Naive thymus-derived CD8-positive, alpha-beta T cell (primary cell): Measurements from ENCODE around the gene CFAP410. TPM values are rescaled to one million over a fixed set of nuclear protein-coding genes. Genes with fewer than 3 reads are reported as not detected.

ENCODE experiments used
- ATAC-seq, 2 donors: fragments of 150-1000 bp; cut with Tn5 transposase in 1 of 2; sonication (Bioruptor Pico), chemical (Tn5 transposase) in 1 of 2; 1 replicate in 1 of 2; 2 replicates in 1 of 2; pipeline ENCODE4 v1.10.0; 2021; ENCODE audit warnings: mild to moderate bottlenecking in 2 of 2, moderate library complexity in 2 of 2
- POLR2A ChIA-PET: fragments of 350-600 bp; sonication (Branson Sonifier 250); formaldehyde crosslinking; loops from one replicate; lab custom pipeline; 2021; ENCODE audit warnings: antibody characterized with exemption; lab: Charles Lee
- DNase-seq, 10 donors: peaks; one replicate each; pipeline versions ENCODE4 v3.0.0 to v3.0.0-alpha.2; 2020 to 2022
- H3K27ac Mint-ChIP-seq, 10 donors: one replicate each; pipeline ENCODE4 v1.8.0; 2020 to 2022; ENCODE audit warnings: mild to moderate bottlenecking in 10 of 10, mixed read lengths in 10 of 10, moderate library complexity in 4 of 10, inconsistent platforms in 1 of 10
- H3K27me3 Mint-ChIP-seq, 5 donors: one replicate each; pipeline ENCODE4 v1.8.0; 2021 to 2022; ENCODE audit warnings: mixed read lengths in 5 of 5
- H3K36me3 Mint-ChIP-seq, 3 donors: one replicate each; pipeline ENCODE4 v1.8.0; 2020 to 2022; ENCODE audit warnings: mixed read lengths in 3 of 3, mild to moderate bottlenecking in 2 of 3, inconsistent platforms in 1 of 3
- H3K4me1 Mint-ChIP-seq, 4 donors: one replicate each; pipeline ENCODE4 v1.8.0; 2021 to 2022; ENCODE audit warnings: mixed read lengths in 4 of 4
- H3K4me3 Mint-ChIP-seq, 10 donors: one replicate each; pipeline ENCODE4 v1.8.0; 2020 to 2022; ENCODE audit warnings: mild to moderate bottlenecking in 10 of 10, mixed read lengths in 10 of 10, moderate library complexity in 6 of 10, inconsistent platforms in 1 of 10
- H3K9me3 Mint-ChIP-seq, 9 donors: one replicate each; pipeline ENCODE4 v1.8.0; 2020 to 2022; ENCODE audit warnings: mixed read lengths in 9 of 9, mild to moderate bottlenecking in 3 of 9, inconsistent platforms in 1 of 9, moderate library complexity in 1 of 9
- polyA plus RNA-seq, 3 donors: library from polyadenylated mRNA; unstranded; fragments of 300-500 nt; fragmentation: Illumina TruSeq; gene quantifications; one replicate each; pipeline ENCODE4 v1.2.3, GENCODE V29; 2021
- total RNA-seq, 8 experiments: library from RNA in 2 of 8; stranded (reverse) in 2 of 8; gene quantifications; one replicate each; pipeline ENCODE4 v1.2.3 and lab custom pipeline; 2021 to 2026

Gene CFAP410
- total and polyA plus RNA-seq, 5 experiments from 2014 or later, result 23.2 to 60.2 (median 40.6) TPM

DNA sequence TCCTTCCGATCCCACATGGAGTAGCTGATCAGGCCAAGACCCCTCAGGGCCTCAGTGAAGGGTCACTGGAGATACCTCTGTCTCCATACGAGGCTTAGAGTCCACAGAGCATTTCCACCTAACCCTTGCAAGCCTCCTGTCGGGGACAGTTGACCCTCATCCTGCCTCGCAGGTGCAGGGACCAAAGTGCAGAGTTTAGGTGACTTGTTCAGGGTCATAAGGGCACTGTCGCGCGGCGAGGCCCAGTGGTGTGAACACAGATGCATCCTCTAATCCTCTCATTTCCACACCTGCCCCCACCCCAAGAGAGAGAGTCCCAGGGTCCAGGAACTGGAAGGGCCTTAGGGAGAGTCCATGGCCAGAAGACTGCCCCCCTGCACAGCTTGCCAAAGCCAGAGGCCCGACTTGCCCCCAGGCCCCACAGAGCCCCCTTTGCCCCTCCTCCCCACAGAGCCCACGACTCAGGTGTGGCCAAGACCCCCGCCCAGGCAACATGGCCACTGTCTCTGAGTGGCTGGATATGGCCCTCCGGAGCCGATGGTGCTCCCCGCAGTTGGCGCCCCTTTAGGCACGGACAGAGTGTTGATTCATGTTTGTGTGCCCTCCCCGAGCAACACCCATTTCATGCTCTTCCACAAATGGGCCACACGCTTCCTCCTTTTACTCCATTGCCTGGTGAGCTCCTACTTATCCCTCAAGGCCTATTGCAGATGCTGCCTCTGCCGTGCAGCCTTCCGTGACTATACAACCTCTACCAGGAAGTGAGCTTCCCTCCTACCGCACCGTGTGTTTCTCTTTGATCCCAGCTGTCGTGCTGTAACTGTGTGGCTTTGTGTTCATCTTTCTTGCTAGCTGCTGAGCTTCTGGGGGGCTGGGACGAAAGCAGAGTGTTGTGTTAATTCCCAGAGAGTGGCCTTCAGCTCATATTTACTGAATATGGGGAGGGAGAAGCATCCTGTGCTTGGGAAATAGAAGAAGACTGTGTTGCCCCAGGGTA is 15.9 kb upstream of the CFAP410 start:
- Mint-ChIP-seq H3K4me1 (peaks cover 23 to 62% (median 51%) of the 10 kb centered on the region in 4 donors), H3K36me3 (no peaks in the 10 kb centered on the region), H3K9me3 (no peaks in the 10 kb centered on the region), H3K27ac (peak overlapping the region in 8 of 10 donors; percentile 3 to 81 (median 57)), H3K27me3 (peaks cover 0 to 15% (median 0%) of the 10 kb centered on the region in 5 donors), H3K4me3 (peak overlapping the region; percentile 47 to 88 (median 82))
- ATAC-seq, result peak in 1 of 2 donors; percentile 49
- DNase-seq, result peak in 4 of 10 donors; percentile 22 to 65 (median 32)
- POLR2A ChIA-PET, result interaction anchor here (0.6 to 3.5 kb wide), 2 partner anchors 15 to 1359 kb away, joined by 3 to 26 read pairs; partner anchors contain the start of gene CFAP410

DNA sequence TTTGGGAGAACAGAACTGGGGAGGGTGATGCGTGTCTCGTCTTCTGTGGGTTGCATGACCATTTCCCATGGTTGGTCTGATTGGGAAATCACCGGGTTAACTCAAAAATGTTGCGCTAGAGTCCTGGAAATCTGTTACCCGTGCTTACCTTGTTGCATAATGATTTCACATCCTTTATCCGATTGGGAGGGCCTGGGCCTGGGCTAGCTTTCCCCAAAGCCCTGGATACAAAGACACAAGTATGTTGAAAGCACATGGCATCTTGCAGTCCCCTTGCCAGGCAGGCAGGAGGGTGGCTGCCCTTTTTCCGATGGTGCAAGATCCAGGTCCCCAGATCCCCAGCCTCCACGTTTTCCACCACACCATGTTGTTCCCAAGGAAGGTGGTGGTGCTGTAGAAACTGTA is 14.8 kb upstream of the CFAP410 start:
- Mint-ChIP-seq H3K9me3 (no peaks in the 10 kb centered on the region), H3K36me3 (no peaks in the 10 kb centered on the region), H3K4me3 (peak overlapping the region; percentile 69 to 92 (median 83)), H3K4me1 (peaks cover 23 to 60% (median 49%) of the 10 kb centered on the region in 4 donors), H3K27me3 (peaks cover 0 to 15% (median 0%) of the 10 kb centered on the region in 5 donors), H3K27ac (peak overlapping the region in 5 of 10 donors; percentile 22 to 81 (median 60))
- ATAC-seq (no peak), DNase-seq (peak in 1 of 10 donors; percentile 14)
- POLR2A ChIA-PET, result interaction anchor here (0.6 to 3.5 kb wide), 2 partner anchors 14 to 1360 kb away, joined by 3 to 26 read pairs; partner anchors contain the start of gene CFAP410

DNA sequence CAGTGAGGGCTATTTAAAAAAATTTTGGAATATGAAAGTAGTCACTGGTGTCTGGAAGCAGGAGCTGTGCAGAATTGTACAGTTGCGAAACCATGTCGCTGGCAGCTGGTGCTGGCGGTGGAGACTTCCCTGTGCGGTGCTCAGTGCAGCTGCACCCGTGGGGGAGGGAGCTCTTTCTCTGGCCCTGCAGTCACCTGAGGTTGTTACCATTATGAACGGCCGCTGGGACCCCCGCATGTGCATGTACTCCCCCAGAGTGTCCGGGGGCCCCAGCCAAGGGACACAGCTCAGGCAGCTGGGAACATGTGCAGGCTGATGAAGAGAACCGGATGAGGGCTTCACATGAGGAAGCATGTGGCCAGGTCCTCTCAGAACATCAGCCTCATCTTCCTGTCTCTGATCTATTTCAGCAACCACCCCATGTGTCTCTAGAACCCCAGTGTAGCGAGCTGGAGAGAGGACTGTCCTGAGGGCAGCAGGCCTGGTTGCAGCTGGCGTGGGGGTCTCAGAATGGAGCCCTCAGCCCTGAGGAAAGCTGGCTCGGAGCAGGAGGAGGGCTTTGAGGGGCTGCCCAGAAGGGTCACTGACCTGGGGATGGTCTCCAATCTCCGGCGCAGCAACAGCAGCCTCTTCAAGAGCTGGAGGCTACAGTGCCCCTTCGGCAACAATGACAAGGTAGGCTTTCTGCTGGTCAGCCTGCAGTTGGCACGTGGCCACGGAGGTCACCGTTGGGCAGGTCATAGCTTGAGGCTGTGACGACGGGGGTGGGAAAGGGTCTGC is 14.2 kb upstream of the CFAP410 start, which contains the start of gene TRPM2:
TRPM2 (plus strand) TSS at position 431 of the 780 bp plus-strand sequence; CDS start at position 511, 80 bp downstream.
- POLR2A ChIA-PET, result interaction anchor here (0.7 to 3.5 kb wide), 4 partner anchors 10 to 330 kb away, joined by 3 to 26 read pairs (median 5); partner anchors contain the start of gene CFAP410
- Mint-ChIP-seq H3K27me3 (peaks cover 0 to 15% (median 0%) of the 10 kb centered on the region in 5 donors), H3K4me3 (peak within 1 kb of the TSS; percentile 69 to 92 (median 83)), H3K27ac (peak within 1 kb of the TSS; percentile 20 to 86 (median 76)), H3K9me3 (no peaks in the 10 kb centered on the region), H3K4me1 (peaks cover 23 to 56% (median 50%) of the 10 kb centered on the region in 4 donors), H3K36me3 (no peaks in the 10 kb centered on the region)
- ATAC-seq, result peak; percentile 90 to 91
- peak in 8 of 10 donors; percentile 15 to 64 (median 44) for DNase-seq

DNA sequence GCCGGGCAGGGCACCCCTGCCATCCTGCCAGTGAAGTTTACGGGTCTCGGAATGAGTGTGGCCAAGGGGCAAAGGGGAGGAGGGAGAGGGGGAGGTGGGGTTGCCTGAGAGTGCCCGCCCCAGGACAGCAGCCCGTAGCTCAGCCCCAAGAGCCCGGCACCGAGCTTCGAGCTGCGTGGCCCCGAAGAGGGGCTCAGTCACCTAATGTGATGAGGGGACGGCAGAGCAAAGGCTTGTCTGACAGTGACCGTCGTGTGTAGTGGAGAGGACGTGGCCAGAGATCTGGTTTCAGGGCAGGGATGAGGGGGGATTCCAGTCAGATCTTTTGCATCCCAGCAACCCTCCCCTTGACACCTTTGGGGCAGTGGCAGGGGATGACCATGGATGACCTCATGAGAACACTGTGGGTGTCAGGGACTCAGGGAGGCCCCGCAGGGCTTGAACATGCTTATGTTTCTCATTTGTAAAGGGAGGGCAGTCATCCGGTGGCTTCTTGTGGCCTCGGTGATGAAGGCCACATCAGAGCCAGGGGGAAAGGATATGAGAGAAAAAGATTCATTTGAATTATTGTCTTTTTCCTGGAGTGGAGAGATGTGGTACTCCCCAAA is 13.2 kb upstream of the CFAP410 start:
- DNase-seq (peak in 1 of 10 donors; percentile 61), ATAC-seq (no peak)
- Mint-ChIP-seq H3K27me3 (peaks cover 0 to 15% (median 0%) of the 10 kb centered on the region in 5 donors), H3K27ac (peak overlapping the region in 2 of 10 donors; percentile 60 to 75), H3K9me3 (no peaks in the 10 kb centered on the region), H3K36me3 (no peaks in the 10 kb centered on the region), H3K4me1 (peaks cover 23 to 57% (median 50%) of the 10 kb centered on the region in 4 donors), H3K4me3 (peak overlapping the region; percentile 12 to 92 (median 83))
- POLR2A ChIA-PET, result interaction anchor here (0.6 to 2.1 kb wide), 3 partner anchors 8 to 41 kb away, joined by 3 to 7 read pairs (median 3); no protein-coding TSS in a partner anchor

DNA sequence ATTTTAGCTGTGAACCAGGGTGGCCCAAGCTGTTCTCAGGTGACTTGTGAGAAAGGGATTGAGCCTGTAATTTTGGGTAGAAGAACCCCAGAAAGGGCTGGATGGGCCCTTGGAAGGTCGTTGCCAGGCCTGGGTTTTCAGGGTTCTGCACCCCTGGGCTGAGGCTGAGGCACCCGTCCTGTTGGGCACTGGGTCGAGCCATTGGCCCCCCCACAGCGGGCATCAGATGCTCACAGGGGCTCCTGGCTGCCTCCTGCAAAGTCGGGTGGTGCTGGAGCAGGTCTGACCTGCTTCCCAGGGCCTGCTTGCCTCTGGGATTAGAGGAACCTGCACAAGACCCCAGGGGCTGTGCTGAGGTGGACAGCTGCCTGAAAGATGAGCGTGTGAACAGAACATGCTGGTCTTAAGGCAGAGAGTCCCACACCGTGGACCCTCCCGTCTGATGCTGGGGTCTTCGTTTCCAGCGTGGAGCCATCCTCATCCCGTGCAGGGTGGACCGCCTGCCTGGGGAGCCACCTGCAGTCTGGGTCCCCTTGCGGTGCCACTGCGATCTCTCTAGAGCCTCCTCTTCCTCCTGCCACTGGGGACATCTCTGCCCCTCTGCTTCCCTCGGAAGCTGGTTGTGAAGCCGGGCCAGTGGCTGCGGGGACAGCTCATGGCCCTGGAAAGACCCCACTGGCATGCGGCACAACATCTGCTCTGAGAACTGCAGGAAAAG is 12.5 kb upstream of the CFAP410 start:
- peaks cover 0 to 15% (median 0%) of the 10 kb centered on the region in 5 donors for H3K27me3 Mint-ChIP-seq
- DNase-seq, result peak in 1 of 10 donors; percentile 34
- POLR2A ChIA-PET, result interaction anchor here (0.6 to 2.1 kb wide), 3 partner anchors 8 to 42 kb away, joined by 3 to 7 read pairs (median 3); no protein-coding TSS in a partner anchor
- H3K4me1 Mint-ChIP-seq, result peaks cover 23 to 56% (median 49%) of the 10 kb centered on the region in 4 donors
- no peaks in the 10 kb centered on the region for H3K36me3 Mint-ChIP-seq
- H3K4me3 Mint-ChIP-seq, result peak overlapping the region in 7 of 10 donors; percentile 4 to 88 (median 74)
- H3K27ac Mint-ChIP-seq, result no peak overlapping the region
- ATAC-seq, result no peak
- H3K9me3 Mint-ChIP-seq, result no peaks in the 10 kb centered on the region

DNA sequence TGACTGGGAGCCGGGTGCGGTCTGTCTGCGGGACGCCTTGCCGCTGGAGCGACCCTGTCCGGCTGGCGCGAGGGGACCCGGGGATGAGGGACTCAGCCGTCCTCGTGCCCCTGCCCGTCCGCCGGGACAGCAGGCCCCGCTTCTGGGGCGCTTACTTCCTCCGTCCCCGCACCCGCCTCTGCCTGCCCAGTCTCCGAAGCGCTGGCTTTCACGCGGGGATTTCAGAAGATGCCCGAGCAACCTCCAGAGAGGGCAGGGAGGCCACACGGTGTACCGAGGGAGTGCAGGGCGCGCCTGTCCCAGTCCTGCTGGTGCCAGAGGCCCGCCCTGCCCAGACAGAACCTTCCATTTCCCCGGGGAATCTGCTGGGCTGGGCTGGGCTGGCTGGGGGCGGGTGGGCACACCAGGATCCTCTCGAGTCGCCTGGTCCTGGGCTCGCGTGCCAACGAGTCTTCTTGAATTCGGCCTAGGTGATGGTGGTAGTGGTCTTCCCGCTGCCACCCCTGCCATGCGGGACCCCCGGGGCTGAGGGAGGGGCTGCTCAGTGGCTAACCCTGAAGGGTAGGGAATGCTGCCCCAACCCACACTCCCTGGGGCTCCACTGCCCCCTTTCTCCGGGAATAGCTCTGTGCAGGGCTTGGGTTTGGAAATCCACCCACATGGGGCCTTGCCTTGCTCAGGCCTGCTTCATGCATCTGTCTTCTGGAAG is 11.7 kb upstream of the CFAP410 start:
- Mint-ChIP-seq H3K9me3 (no peaks in the 10 kb centered on the region), H3K27me3 (peaks cover 0 to 15% (median 0%) of the 10 kb centered on the region in 5 donors)
- POLR2A ChIA-PET, result no interaction called here

DNA sequence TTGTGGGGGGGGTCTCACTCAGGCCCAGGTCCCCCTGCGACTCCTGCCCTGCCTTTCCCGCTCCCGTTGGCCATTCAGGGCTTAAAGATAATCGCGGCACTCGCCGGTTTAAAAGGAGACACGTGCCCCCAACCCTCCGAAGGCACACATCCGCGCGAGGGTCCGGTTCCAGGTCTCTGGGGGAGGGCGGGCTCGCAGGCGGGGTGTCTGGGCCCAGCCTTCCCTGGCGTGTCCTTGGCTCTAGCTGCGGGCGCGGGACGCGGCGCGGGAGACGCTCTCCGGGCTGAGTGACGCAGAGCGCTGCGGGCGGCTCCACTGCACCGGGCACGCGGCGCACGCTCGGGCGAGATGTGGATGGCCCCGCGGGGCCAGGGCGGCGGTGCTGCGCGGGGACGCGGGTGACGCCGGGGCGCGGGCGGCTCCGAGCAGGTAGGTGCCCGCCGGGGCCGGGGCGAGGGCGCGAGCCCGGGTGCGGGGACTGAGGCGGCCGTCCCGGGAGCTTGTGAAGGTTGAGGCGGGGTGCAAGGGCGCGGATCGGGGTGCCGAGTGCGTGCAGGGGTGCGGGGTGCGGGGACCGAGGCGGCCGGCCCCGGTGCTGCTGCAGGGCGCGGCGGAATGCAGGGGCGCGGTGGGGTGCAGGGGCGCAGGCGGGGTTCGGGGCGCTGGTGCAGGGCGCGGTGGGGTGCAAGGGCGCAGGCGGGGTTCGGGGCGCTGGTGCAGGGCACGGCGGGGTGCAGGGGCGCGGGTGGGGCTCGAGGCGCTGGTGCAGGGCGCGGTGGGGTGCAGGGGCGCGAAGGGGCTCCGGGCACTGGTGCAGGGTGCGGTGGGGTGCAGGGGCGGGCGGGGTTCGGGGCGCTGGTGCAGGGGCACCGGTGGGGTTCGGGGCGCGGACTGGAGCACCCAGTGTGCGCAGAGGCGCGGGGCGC is 10.9 kb upstream of the CFAP410 start:
- no peak overlapping the region for H3K27ac Mint-ChIP-seq
- peak overlapping the region in 1 of 10 donors; percentile 44 for H3K4me3 Mint-ChIP-seq
- ATAC-seq (no peak), DNase-seq (peak in 1 of 10 donors; percentile 57)
- POLR2A ChIA-PET, result no interaction called here
- no peaks in the 10 kb centered on the region for H3K9me3 Mint-ChIP-seq
- no peaks in the 10 kb centered on the region for H3K36me3 Mint-ChIP-seq
- peaks cover 0 to 15% (median 0%) of the 10 kb centered on the region in 5 donors for H3K27me3 Mint-ChIP-seq
- peaks cover 14 to 42% (median 35%) of the 10 kb centered on the region in 4 donors for H3K4me1 Mint-ChIP-seq

More for the DNA sequence above, 11.7 kb upstream of the CFAP410 start:
- DNase-seq, result peak in 1 of 10 donors; percentile 52
- ATAC-seq, result no peak
- Mint-ChIP-seq H3K36me3 (no peaks in the 10 kb centered on the region), H3K4me3 (peak overlapping the region in 4 of 10 donors; percentile 11 to 74 (median 42)), H3K27ac (no peak overlapping the region), H3K4me1 (peaks cover 20 to 49% (median 42%) of the 10 kb centered on the region in 4 donors)

DNA sequence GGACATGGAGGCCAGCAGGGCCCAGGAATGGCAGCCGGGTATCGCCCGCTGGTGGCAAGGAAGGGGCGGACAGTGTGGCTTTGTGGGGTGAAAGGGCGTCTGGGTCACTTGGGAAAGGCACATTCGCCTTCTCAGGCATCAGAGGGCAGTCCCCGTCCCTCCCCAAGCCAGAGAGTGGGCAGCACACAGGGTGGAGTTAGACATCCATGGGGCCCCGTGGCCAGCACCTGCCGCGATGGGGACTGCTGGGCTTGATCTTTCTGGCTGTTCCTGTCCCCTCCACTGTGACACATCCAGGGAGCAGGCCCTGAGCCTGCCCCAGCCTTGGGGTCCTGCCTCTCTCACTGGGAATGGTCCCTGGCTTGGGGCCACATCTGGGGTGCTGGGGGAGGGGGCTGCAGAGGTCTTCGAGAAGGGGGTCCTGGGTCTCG is 10.2 kb upstream of the CFAP410 start:
- DNase-seq (peak in 1 of 10 donors; percentile 60), ATAC-seq (no peak)
- Mint-ChIP-seq H3K9me3 (no peaks in the 10 kb centered on the region), H3K27ac (peak overlapping the region in 1 of 10 donors; percentile 20), H3K4me3 (peak overlapping the region in 2 of 10 donors; percentile 23 to 44), H3K27me3 (peaks cover 0 to 15% (median 0%) of the 10 kb centered on the region in 5 donors), H3K36me3 (no peaks in the 10 kb centered on the region), H3K4me1 (peaks cover 10 to 37% (median 28%) of the 10 kb centered on the region in 4 donors)
- POLR2A ChIA-PET, result interaction anchor here (1.2 kb wide), 1 partner anchor 10 kb away, joined by 4 read pairs; no protein-coding TSS in a partner anchor

DNA sequence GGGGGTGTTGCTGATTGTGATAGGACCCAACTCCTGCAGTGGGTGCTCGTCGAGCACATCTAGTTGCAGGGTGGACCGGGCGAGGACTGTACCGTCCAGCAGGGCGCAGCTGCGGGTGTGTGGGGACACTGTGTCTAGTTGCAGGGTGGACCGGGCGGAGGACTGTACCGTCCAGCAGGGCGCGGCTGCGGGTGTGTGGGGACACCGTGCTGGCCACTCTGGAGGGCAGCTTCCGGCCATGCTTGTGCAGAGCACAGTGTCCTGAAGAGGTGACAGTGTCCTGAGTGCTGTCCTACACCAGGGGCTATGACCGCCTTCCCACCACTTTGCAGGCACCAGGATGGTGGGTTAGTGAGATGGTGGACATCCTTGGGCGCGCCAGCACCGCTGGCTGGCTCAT is 9.7 kb upstream of the CFAP410 start:
- Mint-ChIP-seq H3K9me3 (no peaks in the 10 kb centered on the region), H3K27me3 (peaks cover 0 to 15% (median 0%) of the 10 kb centered on the region in 5 donors), H3K27ac (no peak overlapping the region), H3K4me3 (peak overlapping the region in 1 of 10 donors; percentile 44), H3K36me3 (no peaks in the 10 kb centered on the region), H3K4me1 (peaks cover 6 to 31% (median 23%) of the 10 kb centered on the region in 4 donors)
- ATAC-seq, result no peak
- POLR2A ChIA-PET, result interaction anchor here (1.2 kb wide), 1 partner anchor 9 kb away, joined by 4 read pairs; no protein-coding TSS in a partner anchor
- peak in 1 of 10 donors; percentile 24 for DNase-seq
